Dermis blood vessel endothelial cell (primary cell): ENCODE measurements around the gene SOX8. TPM values are rescaled to one million over a fixed set of nuclear protein-coding genes. Genes with fewer than 3 reads are reported as not detected.

ENCODE experiments used
- DNase-seq: peaks from one replicate; pipeline ENCODE4 v3.0.0; 2010
- total RNA-seq: library from RNA; depleted of rRNA; stranded (reverse); fragments of >200 nt; gene quantifications from 2 replicates; pipeline ENCODE4 v1.2.3, GENCODE V29; 2014

The SOX8 gene
- total RNA-seq, 1 donor from 2014 or later = 0.85 TPM

GRCh38 chr16:988471-989353 lies 7.1 kb downstream of the SOX8 start:
- DNase-seq = no peak

DNA sequence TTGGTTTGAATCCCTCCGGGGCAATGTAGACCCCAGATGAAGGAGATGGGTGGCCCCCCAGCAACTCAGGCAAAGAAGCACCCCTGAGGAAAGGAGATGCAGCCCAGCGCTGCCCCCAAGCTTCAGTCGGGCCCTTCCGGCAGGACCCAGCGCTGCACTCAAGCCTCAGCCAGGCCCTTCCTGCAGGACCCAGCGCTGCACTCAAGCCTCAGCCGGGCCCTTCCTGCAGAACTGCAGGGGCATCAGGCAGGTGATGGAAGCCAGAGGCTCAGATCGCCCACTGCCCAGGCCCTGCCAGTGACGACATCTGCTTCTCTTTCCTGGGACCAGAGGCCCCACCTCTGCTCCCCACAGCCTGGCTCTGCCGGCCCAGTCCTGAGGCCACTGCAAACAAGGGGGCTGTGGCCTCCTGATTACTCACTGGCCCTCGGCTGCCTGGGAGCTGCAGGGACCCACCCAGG lies 7.8 kb downstream of the SOX8 start:
- DNase-seq = no peak

GRCh38 chr16:990516-991291 lies 9.1 kb downstream of the SOX8 start:
- DNase-seq = no peak

GRCh38 chr16:991345-991744 lies 9.8 kb downstream of the SOX8 start:
- DNase-seq = no peak

GRCh38 chr16:991773-992172 lies 10.2 kb downstream of the SOX8 start:
- no peak for DNase-seq

- DNase-seq = no peak
Measured at GRCh38 chr16:993731-994130, 12.2 kb downstream of the SOX8 start.

- DNase-seq = peak; percentile 22
Measured at GRCh38 chr16:995087-995486, 13.5 kb downstream of the SOX8 start.

DNA sequence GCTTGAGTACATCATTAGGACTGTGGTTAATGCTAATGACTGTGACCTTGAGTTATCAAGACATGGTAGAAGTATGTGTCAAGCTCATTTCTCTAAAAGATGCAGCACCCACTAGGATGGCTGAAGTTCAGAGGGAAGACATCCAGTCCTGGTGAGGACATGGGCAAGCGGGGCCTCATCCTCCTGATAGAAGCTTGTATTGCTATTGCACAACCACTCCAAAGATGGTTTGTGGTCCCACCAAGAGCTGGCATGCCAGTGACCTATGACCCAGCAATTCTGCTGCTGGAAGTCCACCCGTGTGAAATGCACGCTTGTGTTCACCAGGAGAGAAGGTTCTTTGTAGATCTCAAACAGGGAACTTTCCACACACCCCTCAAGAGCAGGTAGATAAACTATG lies 14.2 kb downstream of the SOX8 start:
- DNase-seq = no peak

DNA sequence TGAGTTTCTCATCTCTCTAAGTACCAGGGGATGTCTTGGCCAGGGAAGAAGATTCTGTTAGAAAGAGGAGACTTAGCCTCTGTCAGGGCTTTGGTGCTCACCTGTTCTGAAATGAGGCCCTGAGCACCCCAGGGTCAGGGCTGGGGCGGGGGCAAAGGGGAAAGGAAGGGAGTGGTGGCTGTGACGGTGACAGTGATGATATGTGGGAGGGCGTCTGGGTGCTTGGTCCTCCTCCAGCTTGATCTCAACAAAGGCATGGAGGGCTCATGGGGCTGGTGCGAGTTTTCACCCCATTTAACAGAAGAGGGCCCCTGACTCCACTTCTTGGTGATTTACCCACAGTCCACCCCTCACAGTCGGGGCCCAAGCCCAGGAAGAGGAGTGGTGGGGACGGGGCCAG lies 15.1 kb downstream of the SOX8 start:
- no peak for DNase-seq

DNA sequence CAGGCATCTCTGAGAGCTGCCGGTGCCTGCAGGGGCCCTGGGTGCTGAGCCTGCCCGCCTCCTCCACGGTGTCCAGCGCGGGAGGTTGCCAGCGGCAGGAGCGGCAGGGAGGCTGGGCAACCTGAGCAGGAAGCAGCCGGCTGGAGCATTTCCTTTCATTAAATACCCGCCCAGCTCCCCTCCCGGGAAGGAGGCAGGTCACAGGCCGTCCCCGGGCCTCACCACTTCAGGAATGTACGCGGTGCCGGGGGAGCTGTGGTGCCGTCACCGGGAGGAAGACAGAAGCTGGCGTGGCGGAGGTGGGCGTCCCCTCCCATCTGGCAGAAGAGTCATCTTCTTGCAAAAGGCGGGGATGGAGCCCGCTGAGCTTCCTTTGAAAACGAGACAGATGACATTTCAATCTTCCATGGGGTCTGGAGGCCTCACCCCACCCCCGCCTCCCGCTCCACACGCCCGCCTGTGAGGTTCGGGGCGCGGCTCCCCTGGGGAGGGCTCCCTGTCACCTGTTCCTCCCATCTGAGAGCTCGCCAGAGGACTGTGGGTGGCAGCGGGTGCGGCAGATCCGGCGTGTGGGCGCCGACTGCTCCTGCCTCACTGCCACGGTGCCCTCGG lies 16.0 kb downstream of the SOX8 start:
- peak; percentile 81 for DNase-seq

DNA sequence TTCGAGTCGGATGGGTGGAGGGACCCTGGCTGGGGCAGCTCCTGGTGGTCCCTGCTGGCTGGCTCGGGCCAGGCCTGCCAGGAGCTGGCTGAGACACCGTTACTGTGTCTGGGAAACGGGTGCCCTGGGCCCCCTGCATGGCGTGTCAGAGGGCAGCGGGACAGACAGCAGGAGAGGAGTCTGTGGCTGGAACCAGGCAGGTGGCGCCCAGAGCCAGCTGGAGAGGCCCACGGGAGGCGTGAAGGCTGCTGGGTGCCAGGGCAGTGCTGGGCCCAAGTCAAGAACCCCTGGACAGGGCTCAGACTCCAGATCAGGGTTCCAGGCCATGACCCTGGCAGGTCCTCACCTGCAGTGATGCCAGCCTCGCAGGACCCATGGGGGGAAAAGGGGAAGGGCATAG lies 16.6 kb downstream of the SOX8 start:
- DNase-seq = no peak

DNA sequence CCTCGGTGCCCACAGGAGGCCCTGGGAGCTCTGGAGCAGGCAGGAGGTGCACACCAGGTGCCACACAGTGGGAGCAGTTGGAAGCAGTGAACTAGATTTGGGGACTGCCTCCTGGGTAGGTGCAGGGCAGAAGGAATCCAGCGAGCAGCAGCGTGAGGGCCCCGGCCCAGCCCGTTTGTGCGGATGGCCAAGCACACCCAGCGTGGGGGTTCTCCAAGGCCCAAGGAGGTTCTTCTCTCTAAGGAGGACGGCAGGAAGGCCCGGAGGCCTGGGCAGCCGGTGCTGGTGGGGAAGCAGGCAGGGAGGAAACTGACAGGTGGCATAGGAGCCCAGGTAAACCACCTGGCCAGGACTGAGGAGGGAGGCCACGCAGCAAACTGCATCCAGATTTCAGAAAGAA lies 17.0 kb downstream of the SOX8 start:
- DNase-seq = no peak

- no peak for DNase-seq
Measured at GRCh38 chr16:999677-1000076, 18.1 kb downstream of the SOX8 start.

GRCh38 chr16:1000608-1001007 lies 19.0 kb downstream of the SOX8 start:
- DNase-seq = no peak

GRCh38 chr16:1001096-1001495 lies 19.5 kb downstream of the SOX8 start:
- DNase-seq = no peak

DNA sequence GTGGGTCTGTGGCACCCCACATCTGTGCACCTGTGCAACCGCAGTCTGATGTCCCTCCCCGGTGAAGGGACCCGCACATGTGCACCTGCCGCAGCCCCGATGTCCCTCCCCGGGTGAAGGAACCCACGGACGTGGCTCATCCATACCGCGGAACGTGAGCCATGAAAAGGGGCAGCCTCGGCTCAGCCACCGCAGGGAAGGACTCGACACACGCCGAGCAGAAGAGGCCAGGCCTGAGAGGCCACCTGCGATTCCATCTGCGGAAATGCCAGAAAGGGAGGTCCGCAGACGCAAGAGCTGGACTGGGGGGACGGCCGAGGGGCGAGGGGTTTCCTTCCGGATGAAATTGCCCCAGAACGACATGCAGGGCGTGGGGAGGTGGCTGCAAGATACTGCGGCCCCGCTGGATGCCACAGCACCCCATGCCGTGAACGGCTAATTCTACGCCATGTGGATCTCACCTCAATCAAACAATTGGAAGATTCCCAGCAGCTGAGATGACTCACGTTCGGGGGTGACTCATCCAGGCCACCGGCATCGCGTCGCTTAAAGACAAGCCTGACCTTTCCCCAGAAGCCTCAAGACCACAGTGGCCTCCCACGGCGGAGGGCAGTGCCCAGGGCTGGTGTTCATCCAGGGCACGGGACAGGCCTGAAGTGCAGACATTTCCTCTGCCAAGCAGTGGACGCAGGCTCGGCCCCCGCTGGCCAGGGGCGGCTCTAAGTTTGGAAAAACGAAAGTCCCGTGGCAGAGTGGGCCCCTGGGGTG lies 21.0 kb downstream of the SOX8 start:
- peak; percentile 92 for DNase-seq

DNA sequence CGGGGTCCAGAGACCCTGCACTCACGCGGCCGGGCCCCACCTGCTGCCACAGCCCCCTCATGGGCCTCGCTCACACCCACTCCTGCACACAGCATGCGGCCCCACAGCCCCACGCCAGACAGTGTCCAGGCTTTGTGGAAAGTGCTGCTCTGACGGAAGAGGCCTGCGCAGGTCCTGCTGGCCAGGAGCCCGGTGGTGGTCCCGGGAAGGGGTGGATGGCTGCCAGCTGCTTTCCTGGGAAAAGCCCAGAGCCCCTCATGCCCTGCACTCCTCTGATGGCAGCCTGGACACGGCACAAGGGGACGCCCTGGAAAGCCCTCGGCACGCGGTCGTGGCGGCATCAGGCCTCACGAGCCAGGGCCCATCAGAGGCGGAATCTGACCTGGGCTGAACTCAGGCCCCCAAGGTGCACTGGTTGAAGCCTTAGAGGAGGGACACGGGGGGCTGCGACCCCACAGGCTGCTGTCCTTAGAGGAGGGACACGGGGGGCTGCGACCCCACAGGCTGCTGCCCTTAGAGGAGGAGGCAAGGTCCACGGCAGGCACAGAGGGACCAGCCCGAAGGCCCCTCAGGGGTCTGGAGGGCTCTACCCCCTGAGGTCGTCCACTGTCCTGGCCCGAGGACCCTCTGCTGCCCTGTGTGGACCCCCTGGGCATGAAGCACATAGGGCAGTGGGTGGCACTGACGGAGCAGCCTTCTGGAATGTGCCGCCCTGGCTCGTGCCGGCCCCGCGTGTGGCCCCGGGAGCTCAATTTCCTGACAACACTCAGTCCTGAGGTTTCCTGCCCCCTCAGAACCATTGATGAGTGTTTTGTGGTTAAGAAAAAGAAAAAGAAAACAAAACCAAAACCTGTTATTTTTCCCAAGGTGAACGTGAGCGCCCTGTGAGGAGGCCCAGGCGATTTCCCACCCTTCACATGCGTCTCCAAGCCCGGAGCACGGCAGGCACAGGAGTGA lies 22.1 kb downstream of the SOX8 start:
- DNase-seq = peak; percentile 54

- DNase-seq = no peak
Measured at GRCh38 chr16:1005286-1005685, 23.7 kb downstream of the SOX8 start.

DNA sequence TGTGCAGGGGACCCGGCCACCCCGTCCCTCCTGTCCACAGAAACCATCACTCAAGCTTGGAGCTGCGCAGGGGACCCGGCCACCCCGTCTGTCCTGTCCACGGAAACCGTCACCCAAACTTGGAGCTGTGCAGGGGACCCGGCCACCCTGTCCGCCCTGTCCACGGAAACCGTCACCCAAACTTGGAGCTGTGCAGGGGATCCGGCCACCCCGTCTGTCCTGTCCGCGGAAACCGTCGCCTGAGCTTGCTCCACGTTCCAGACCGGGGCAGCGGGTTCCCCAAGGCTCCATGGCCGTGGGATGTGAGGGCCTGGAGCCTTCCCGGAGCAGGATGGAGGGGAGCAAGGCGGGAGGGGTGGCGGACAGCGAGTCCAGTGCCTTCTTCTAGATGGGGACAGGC lies 25.2 kb downstream of the SOX8 start:
- no peak for DNase-seq

- DNase-seq = no peak
Measured at GRCh38 chr16:1007284-1007850, 25.8 kb downstream of the SOX8 start.

DNA sequence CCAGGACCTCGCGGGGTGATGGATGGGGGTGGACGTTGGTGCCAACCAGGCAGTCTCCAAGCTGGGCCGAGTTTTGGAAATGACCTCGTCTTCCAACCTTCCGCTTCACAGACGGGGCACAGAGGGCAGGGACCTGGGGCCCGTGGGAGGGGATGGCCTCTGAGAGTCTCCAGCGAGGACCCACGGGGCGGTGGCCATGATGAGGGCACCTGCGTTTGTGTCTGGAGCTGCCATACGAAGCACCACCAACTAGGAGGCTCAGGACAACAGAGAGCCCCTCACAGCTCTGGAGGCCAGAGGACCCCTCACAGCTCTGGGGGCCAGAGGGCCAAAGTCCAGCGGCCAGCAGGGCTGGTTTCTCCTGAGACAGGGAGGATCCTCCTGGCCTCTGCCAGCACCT lies 26.5 kb downstream of the SOX8 start:
- no peak for DNase-seq
